Osteocyte (in vitro differentiated cells): ENCODE results near the gene ATRNL1. TPM values are rescaled to one million over a fixed set of nuclear protein-coding genes. Genes with fewer than 3 reads are reported as not detected.
"Not testable (repeated sequence)": the region's sequence is repeated elsewhere in the genome, so short reads cannot be mapped to it uniquely, and the experiment has no call there.

ENCODE experiments used
- DNase-seq: peaks from one replicate; pipeline ENCODE4 v3.0.0; 2021; ENCODE audit warnings: mixed read lengths; ENCODE audit not compliant: unreplicated experiment; ENCODE audit errors: extremely low spot score
- H3K27ac Mint-ChIP-seq: one replicate; pipeline ENCODE4 v1.8.0; 2021; ENCODE audit warnings: mild to moderate bottlenecking, mixed read lengths; ENCODE audit not compliant: unreplicated experiment
- H3K27me3 Mint-ChIP-seq: one replicate; pipeline ENCODE4 v1.8.0; 2021; ENCODE audit warnings: mixed read lengths; ENCODE audit not compliant: unreplicated experiment
- H3K36me3 Mint-ChIP-seq: one replicate; pipeline ENCODE4 v1.8.0; 2021; ENCODE audit warnings: mixed read lengths; ENCODE audit not compliant: unreplicated experiment
- H3K4me1 Mint-ChIP-seq: one replicate; pipeline ENCODE4 v1.8.0; 2021; ENCODE audit warnings: mixed read lengths; ENCODE audit not compliant: unreplicated experiment
- H3K4me3 Mint-ChIP-seq: one replicate; pipeline ENCODE4 v1.8.0; 2021; ENCODE audit warnings: mild to moderate bottlenecking, moderate library complexity, mixed read lengths; ENCODE audit not compliant: unreplicated experiment
- H3K9me3 Mint-ChIP-seq: one replicate; pipeline ENCODE4 v1.8.0; 2021; ENCODE audit warnings: mixed read lengths; ENCODE audit not compliant: unreplicated experiment
- CTCF ChIP-seq: fragments of 200-600 bp; sonication (generic); IDR thresholded peaks from 2 replicates; pipeline ENCODE4 v1.5.0; 2021; ENCODE audit warnings: antibody characterized with exemption, mild to moderate bottlenecking, moderate library complexity
- total RNA-seq: library from RNA; stranded (reverse); gene quantifications from 2 replicates; pipeline ENCODE4 v1.2.1, GENCODE V29; 2021

ATRNL1 gene
- total RNA-seq, 1 donor from 2014 or later = 20.2 TPM

GRCh38 chr10:115727129-115727528 is 634.0 kb downstream of the ATRNL1 start:
- Mint-ChIP-seq H3K4me1 (no peaks in the 10 kb centered on the region), H3K27ac (no peak overlapping the region), H3K4me3 (no peak overlapping the region), H3K9me3 (no peaks in the 10 kb centered on the region), H3K36me3 (no peaks in the 10 kb centered on the region), H3K27me3 (no peaks in the 10 kb centered on the region)
- TF ChIP-seq CTCF = no peak
- no peak for DNase-seq

- H3K36me3 Mint-ChIP-seq = no peaks in the 10 kb centered on the region
- H3K9me3 Mint-ChIP-seq = no peaks in the 10 kb centered on the region
- H3K27ac Mint-ChIP-seq = no peak overlapping the region
- no peaks in the 10 kb centered on the region for H3K27me3 Mint-ChIP-seq
- TF ChIP-seq CTCF = no peak
- H3K4me1 Mint-ChIP-seq = no peaks in the 10 kb centered on the region
- H3K4me3 Mint-ChIP-seq = no peak overlapping the region
- DNase-seq = no peak
Observed at GRCh38 chr10:115744089-115744488, 650.9 kb downstream of the ATRNL1 start.

GRCh38 chr10:115745943-115746342 is 652.8 kb downstream of the ATRNL1 start:
- Mint-ChIP-seq H3K4me1 (no peaks in the 10 kb centered on the region), H3K4me3 (no peak overlapping the region), H3K27me3 (no peaks in the 10 kb centered on the region), H3K27ac (no peak overlapping the region), H3K36me3 (no peaks in the 10 kb centered on the region), H3K9me3 (no peaks in the 10 kb centered on the region)
- TF ChIP-seq CTCF = no peak
- DNase-seq = no peak

- no peaks in the 10 kb centered on the region for H3K27me3 Mint-ChIP-seq
- H3K27ac Mint-ChIP-seq = no peak overlapping the region
- peaks cover 3% of the 10 kb centered on the region for H3K4me1 Mint-ChIP-seq
- TF ChIP-seq CTCF = no peak
- H3K36me3 Mint-ChIP-seq = no peaks in the 10 kb centered on the region
- H3K9me3 Mint-ChIP-seq = peaks cover 5% of the 10 kb centered on the region
- no peak overlapping the region for H3K4me3 Mint-ChIP-seq
- no peak for DNase-seq
Observed at GRCh38 chr10:115747811-115748210, 654.6 kb downstream of the ATRNL1 start.

- H3K4me3 Mint-ChIP-seq, DNase-seq, H3K36me3 Mint-ChIP-seq, H3K27me3 Mint-ChIP-seq, H3K27ac Mint-ChIP-seq: not testable (repeated sequence)
- Mint-ChIP-seq H3K9me3 (peaks cover 34% of the 10 kb centered on the region), H3K4me1 (peaks cover 15% of the 10 kb centered on the region)
Observed at GRCh38 chr10:115758488-115758887, 665.3 kb downstream of the ATRNL1 start.

- no peaks in the 10 kb centered on the region for H3K27me3 Mint-ChIP-seq
- no peak overlapping the region for H3K4me3 Mint-ChIP-seq
- no peak for TF ChIP-seq CTCF
- no peak for DNase-seq
- peaks cover 15% of the 10 kb centered on the region for H3K4me1 Mint-ChIP-seq
- no peak overlapping the region for H3K27ac Mint-ChIP-seq
- H3K36me3 Mint-ChIP-seq = peaks cover 5% of the 10 kb centered on the region
- H3K9me3 Mint-ChIP-seq = peaks cover 21% of the 10 kb centered on the region
Observed at GRCh38 chr10:115760131-115760530, 667.0 kb downstream of the ATRNL1 start.
